GM21786 (cell line): ENCODE results near the gene TMEM9.

Experiments used
- ATAC-seq: cut with Tn5 transposase; IDR thresholded peaks from one replicate; pipeline ENCODE4 v1.9.1; 2021; ENCODE audit not compliant: unreplicated experiment

TMEM9 gene

GRCh38 chr1:201110616-201111015 lies 43.7 kb downstream of the TMEM9 start:
- ATAC-seq, result no peak

- no peak for ATAC-seq
These were observed 44.1 kb downstream of the TMEM9 start for GRCh38 chr1:201110138-201110537.

- ATAC-seq, result no peak
These were observed 44.6 kb downstream of the TMEM9 start for GRCh38 chr1:201109651-201110050.

- ATAC-seq, result no peak
These were observed 45.7 kb downstream of the TMEM9 start for GRCh38 chr1:201108614-201109013.

GRCh38 chr1:201105688-201106087 lies 48.6 kb downstream of the TMEM9 start:
- ATAC-seq, result no peak

GRCh38 chr1:201104141-201104540 lies 50.1 kb downstream of the TMEM9 start:
- no peak for ATAC-seq

- no peak for ATAC-seq
These were observed 50.6 kb downstream of the TMEM9 start for GRCh38 chr1:201103666-201104065.

- no peak for ATAC-seq
These were observed 53.9 kb downstream of the TMEM9 start for GRCh38 chr1:201100169-201100930.

GRCh38 chr1:201098992-201099677 lies 55.1 kb downstream of the TMEM9 start:
- ATAC-seq, result no peak

- no peak for ATAC-seq
These were observed 57.1 kb downstream of the TMEM9 start for GRCh38 chr1:201096977-201097856.

GRCh38 chr1:201096041-201096461 lies 58.2 kb downstream of the TMEM9 start:
- peak; percentile 52 for ATAC-seq

GRCh38 chr1:201095581-201095980 lies 58.7 kb downstream of the TMEM9 start:
- no peak for ATAC-seq

GRCh38 chr1:201094832-201095231 lies 59.4 kb downstream of the TMEM9 start:
- no peak for ATAC-seq

- ATAC-seq, result no peak
These were observed 60.3 kb downstream of the TMEM9 start for GRCh38 chr1:201093962-201094361.

GRCh38 chr1:201093561-201093960 lies 60.7 kb downstream of the TMEM9 start:
- ATAC-seq, result no peak

GRCh38 chr1:201092738-201093137 lies 61.5 kb downstream of the TMEM9 start:
- ATAC-seq, result no peak

- no peak for ATAC-seq
These were observed 63.0 kb downstream of the TMEM9 start for GRCh38 chr1:201091256-201091655.

GRCh38 chr1:201090541-201090940 lies 63.7 kb downstream of the TMEM9 start:
- ATAC-seq, result no peak

- no peak for ATAC-seq
These were observed 64.7 kb downstream of the TMEM9 start for GRCh38 chr1:201089596-201089995.

GRCh38 chr1:201088901-201089525 lies 65.3 kb downstream of the TMEM9 start:
- ATAC-seq, result no peak

GRCh38 chr1:201088395-201088794 lies 65.9 kb downstream of the TMEM9 start:
- no peak for ATAC-seq
